Activated naive CD8-positive, alpha-beta T cell treated with anti-CD3 and anti-CD28 coated beads, Interleukin-2, amount 10 ng/mL, durations not matched to agents 7 days and 5 days (primary cell): Measurements from ENCODE around the gene ANKUB1. TPM values are rescaled to one million over a fixed set of nuclear protein-coding genes. Genes with fewer than 3 reads are reported as not detected.

Experiments used
- ATAC-seq: fragments of 150-1000 bp; cut with Tn5 transposase; one replicate; pipeline ENCODE4 v1.10.0; 2021; ENCODE audit warnings: low read depth, moderate library complexity
- POLR2A ChIA-PET: fragments of 350-600 bp; sonication (Branson Sonifier 250); formaldehyde crosslinking; loops from one replicate; lab custom pipeline; 2021; ENCODE audit warnings: antibody characterized with exemption; lab: Charles Lee
- DNase-seq: peaks from one replicate; pipeline ENCODE4 v3.0.0; 2021
- H3K27ac Mint-ChIP-seq: one replicate; pipeline ENCODE4 v1.8.0; 2022; ENCODE audit warnings: mild to moderate bottlenecking, mixed read lengths
- H3K27me3 Mint-ChIP-seq: one replicate; pipeline ENCODE4 v1.8.0; 2022; ENCODE audit warnings: mild to moderate bottlenecking, moderate library complexity, mixed read lengths
- H3K36me3 Mint-ChIP-seq: one replicate; pipeline ENCODE4 v1.8.0; 2021; ENCODE audit warnings: mild to moderate bottlenecking, mixed read lengths
- H3K4me1 Mint-ChIP-seq: one replicate; pipeline ENCODE4 v1.8.0; 2021; ENCODE audit warnings: mixed read lengths
- H3K4me3 Mint-ChIP-seq: one replicate; pipeline ENCODE4 v1.8.0; 2022; ENCODE audit warnings: mild to moderate bottlenecking, moderate library complexity, mixed read lengths
- H3K9me3 Mint-ChIP-seq: one replicate; pipeline ENCODE4 v1.8.0; 2021; ENCODE audit warnings: mixed read lengths
- total RNA-seq, 2 experiments: library from RNA; stranded (reverse); gene quantifications; one replicate each; pipeline ENCODE4 v1.2.3, GENCODE V29; 2021

Gene ANKUB1
- total RNA-seq, 2 experiments from 2014 or later = not detected

- no peak for DNase-seq
- peaks cover 4% of the 10 kb centered on the region for H3K9me3 Mint-ChIP-seq
- H3K4me1 Mint-ChIP-seq = peaks cover 41% of the 10 kb centered on the region
- POLR2A ChIA-PET = no interaction called here
- H3K27me3 Mint-ChIP-seq = no peaks in the 10 kb centered on the region
- H3K4me3 Mint-ChIP-seq = no peak overlapping the region
- no peak overlapping the region for H3K27ac Mint-ChIP-seq
- no peak for ATAC-seq
- H3K36me3 Mint-ChIP-seq = peaks cover 12% of the 10 kb centered on the region
These were observed 24.0 kb upstream of the ANKUB1 start for GRCh38 chr3:149816311-149816710.

- Mint-ChIP-seq H3K4me1 (peaks cover 41% of the 10 kb centered on the region), H3K27ac (no peak overlapping the region), H3K4me3 (no peak overlapping the region), H3K36me3 (peaks cover 9% of the 10 kb centered on the region), H3K9me3 (peaks cover 1% of the 10 kb centered on the region), H3K27me3 (peaks cover under 1% of the 10 kb centered on the region)
- no peak for ATAC-seq
- no peak for DNase-seq
- POLR2A ChIA-PET = no interaction called here
These were observed 23.4 kb upstream of the ANKUB1 start for GRCh38 chr3:149815728-149816127.

- POLR2A ChIA-PET = interaction anchor here (0.7 kb wide), 2 partner anchors 57 to 805 kb away, joined by 3 to 4 read pairs; no protein-coding TSS in a partner anchor
- Mint-ChIP-seq H3K27me3 (peaks cover 2% of the 10 kb centered on the region), H3K27ac (no peak overlapping the region), H3K4me1 (peaks cover 41% of the 10 kb centered on the region), H3K4me3 (peak overlapping the region; percentile 97), H3K9me3 (peaks cover under 1% of the 10 kb centered on the region), H3K36me3 (peaks cover 8% of the 10 kb centered on the region)
- no peak for DNase-seq
- ATAC-seq = no peak
These were observed 23.0 kb upstream of the ANKUB1 start for GRCh38 chr3:149815321-149815720.

GRCh38 chr3:149813367-149814281, 21.3 kb upstream of the ANKUB1 start:
- Mint-ChIP-seq H3K36me3 (peaks cover 7% of the 10 kb centered on the region), H3K27ac (peak overlapping the region; percentile 99), H3K4me1 (peaks cover 37% of the 10 kb centered on the region), H3K4me3 (peak overlapping the region; percentile 97), H3K27me3 (peaks cover 7% of the 10 kb centered on the region), H3K9me3 (no peaks in the 10 kb centered on the region)
- POLR2A ChIA-PET = interaction anchor here (1.5 to 2.1 kb wide), 2 partner anchors 10 to 61 kb away, joined by 6 to 7 read pairs; partner anchors contain the start of gene COMMD2
- ATAC-seq (peak; percentile 11), DNase-seq (peak; percentile 33)

- Mint-ChIP-seq H3K27ac (peak within 1 kb of the TSS; percentile 99), H3K36me3 (peaks cover 6% of the 10 kb centered on the region), H3K4me1 (peaks cover 40% of the 10 kb centered on the region), H3K9me3 (no peaks in the 10 kb centered on the region), H3K27me3 (peaks cover 11% of the 10 kb centered on the region), H3K4me3 (peak within 1 kb of the TSS; percentile 97)
- DNase-seq (peak; percentile 90), ATAC-seq (peak; percentile 95)
- POLR2A ChIA-PET = interaction anchor here (1.5 to 2.1 kb wide), 2 partner anchors 11 to 60 kb away, joined by 6 to 7 read pairs; partner anchors contain the start of gene COMMD2
These were observed 20.4 kb upstream of the ANKUB1 start, which contains the start of gene RNF13 for GRCh38 chr3:149812606-149813366. TSS of gene RNF13 (plus strand) at chr3:149813215. CDS start at chr3:149846027, 32,812 bp downstream.

GRCh38 chr3:149812165-149812605, 19.8 kb upstream of the ANKUB1 start:
- POLR2A ChIA-PET = interaction anchor here (1.5 to 2.1 kb wide), 2 partner anchors 12 to 60 kb away, joined by 6 to 7 read pairs; partner anchors contain the start of gene COMMD2
- Mint-ChIP-seq H3K27me3 (peaks cover 14% of the 10 kb centered on the region), H3K9me3 (no peaks in the 10 kb centered on the region), H3K4me1 (peaks cover 39% of the 10 kb centered on the region), H3K27ac (peak overlapping the region; percentile 99), H3K4me3 (peak overlapping the region; percentile 97), H3K36me3 (peaks cover 6% of the 10 kb centered on the region)
- no peak for DNase-seq
- no peak for ATAC-seq

- Mint-ChIP-seq H3K27me3 (peaks cover 21% of the 10 kb centered on the region), H3K9me3 (no peaks in the 10 kb centered on the region), H3K4me1 (peaks cover 26% of the 10 kb centered on the region), H3K36me3 (peaks cover 3% of the 10 kb centered on the region), H3K27ac (no peak overlapping the region), H3K4me3 (no peak overlapping the region)
- DNase-seq (no peak), ATAC-seq (no peak)
- POLR2A ChIA-PET = no interaction called here
These were observed 18.5 kb upstream of the ANKUB1 start for GRCh38 chr3:149810846-149811245.

GRCh38 chr3:149809699-149810098, 17.3 kb upstream of the ANKUB1 start:
- DNase-seq (no peak), ATAC-seq (no peak)
- H3K9me3 Mint-ChIP-seq = no peaks in the 10 kb centered on the region
- H3K36me3 Mint-ChIP-seq = peaks cover 3% of the 10 kb centered on the region
- POLR2A ChIA-PET = no interaction called here
- no peak overlapping the region for H3K27ac Mint-ChIP-seq
- H3K27me3 Mint-ChIP-seq = peaks cover 29% of the 10 kb centered on the region
- peaks cover 16% of the 10 kb centered on the region for H3K4me1 Mint-ChIP-seq
- H3K4me3 Mint-ChIP-seq = no peak overlapping the region

- H3K36me3 Mint-ChIP-seq = no peaks in the 10 kb centered on the region
- H3K4me3 Mint-ChIP-seq = no peak overlapping the region
These were observed 16.0 kb upstream of the ANKUB1 start for GRCh38 chr3:149808209-149808829.

GRCh38 chr3:149806171-149806778, 13.9 kb upstream of the ANKUB1 start:
- POLR2A ChIA-PET = no interaction called here
- H3K4me3 Mint-ChIP-seq = no peak overlapping the region
- peaks cover 3% of the 10 kb centered on the region for H3K4me1 Mint-ChIP-seq
- H3K27ac Mint-ChIP-seq = no peak overlapping the region
- no peaks in the 10 kb centered on the region for H3K36me3 Mint-ChIP-seq
- ATAC-seq (no peak), DNase-seq (no peak)
- no peaks in the 10 kb centered on the region for H3K9me3 Mint-ChIP-seq
- peaks cover 32% of the 10 kb centered on the region for H3K27me3 Mint-ChIP-seq

More at GRCh38 chr3:149808209-149808829, 16.0 kb upstream of the ANKUB1 start:
- peaks cover 9% of the 10 kb centered on the region for H3K4me1 Mint-ChIP-seq
- ATAC-seq = no peak
- POLR2A ChIA-PET = interaction anchor here (0.6 to 1.0 kb wide), 3 partner anchors 56 to 157 kb away, joined by 3 to 5 read pairs (median 4); partner anchors contain the start of gene COMMD2
- peak; percentile 34 for DNase-seq
- H3K27ac Mint-ChIP-seq = no peak overlapping the region
- H3K27me3 Mint-ChIP-seq = peaks cover 32% of the 10 kb centered on the region
- no peaks in the 10 kb centered on the region for H3K9me3 Mint-ChIP-seq

GRCh38 chr3:149801639-149802038, 9.3 kb upstream of the ANKUB1 start:
- no peak for DNase-seq
- Mint-ChIP-seq H3K27me3 (peaks cover 18% of the 10 kb centered on the region), H3K27ac (no peak overlapping the region), H3K36me3 (no peaks in the 10 kb centered on the region), H3K9me3 (peaks cover 3% of the 10 kb centered on the region), H3K4me3 (no peak overlapping the region), H3K4me1 (no peaks in the 10 kb centered on the region)
- no peak for ATAC-seq
- POLR2A ChIA-PET = no interaction called here

- Mint-ChIP-seq H3K27me3 (peaks cover 14% of the 10 kb centered on the region), H3K4me3 (no peak overlapping the region), H3K27ac (no peak overlapping the region), H3K4me1 (no peaks in the 10 kb centered on the region), H3K36me3 (no peaks in the 10 kb centered on the region), H3K9me3 (peaks cover 3% of the 10 kb centered on the region)
- no peak for DNase-seq
- POLR2A ChIA-PET = no interaction called here
- ATAC-seq = no peak
These were observed 8.8 kb upstream of the ANKUB1 start for GRCh38 chr3:149801195-149801594.
